ENCODE measurements around the gene PFN2. TPM values are rescaled to one million over a fixed set of nuclear protein-coding genes. Genes with fewer than 3 reads are reported as not detected.

Gene PFN2
- total and polyA plus RNA-seq, 5 donors from 2014 or later = 2.2 to 4.1 (median 3.3) TPM

Other genes starting within 250 kb of the PFN2 start
- gene COMMD2, start 218.4 kb downstream of the PFN2 start, total RNA-seq = 26.8 TPM
- 10 to 100 TPM; 63.1 to 72.5 (median 70.5) TPM for gene COMMD2, start 218.4 kb downstream of the PFN2 start, polyA plus RNA-seq
- gene ANKUB1, start 178.3 kb downstream of the PFN2 start, total RNA-seq = not detected
- gene ANKUB1, start 178.3 kb downstream of the PFN2 start, polyA plus RNA-seq = not detected
- gene RNF13, start 157.7 kb downstream of the PFN2 start, total RNA-seq = 44.0 TPM
- 100 to 1,000 TPM; 111 to 156 (median 145) TPM for gene RNF13, start 157.7 kb downstream of the PFN2 start, polyA plus RNA-seq

Data from CD4-positive, CD25-positive, alpha-beta regulatory T cell (primary cell).